Activated T-helper 1 cell treated with anti-CD3 and anti-CD28 coated beads, Interleukin-12 subunit alpha, Interleukin-12 subunit beta, Interleukin-2, Interleukin-4 antibody, amounts not matched to agents 30 ng/mL and 10 ng/mL and 1 ng/mL, durations not matched to agents 14 hours and 24 hours and 36 hours (primary cell): ENCODE data around the gene MRM3. TPM values are rescaled to one million over a fixed set of nuclear protein-coding genes. Genes with fewer than 3 reads are reported as not detected.
A peak's percentile ranks its signal among the peaks of the same experiment; 100 is the strongest.

Experiments
- DNase-seq: peaks from one replicate; pipeline ENCODE4 v3.0.0; 2021; ENCODE audit warnings: low spot score
- H3K27ac Mint-ChIP-seq: one replicate; pipeline ENCODE4 v1.8.0; 2021; ENCODE audit warnings: mild to moderate bottlenecking, mixed read lengths
- H3K27me3 Mint-ChIP-seq: one replicate; pipeline ENCODE4 v1.8.0; 2022; ENCODE audit warnings: mild to moderate bottlenecking, moderate library complexity, mixed read lengths; ENCODE audit not compliant: insufficient read depth
- H3K36me3 Mint-ChIP-seq: one replicate; pipeline ENCODE4 v1.8.0; 2021; ENCODE audit warnings: low read depth, mixed read lengths
- H3K4me1 Mint-ChIP-seq: one replicate; pipeline ENCODE4 v1.8.0; 2021; ENCODE audit warnings: low read depth, mixed read lengths
- H3K4me3 Mint-ChIP-seq: one replicate; pipeline ENCODE4 v1.8.0; 2021; ENCODE audit warnings: mild to moderate bottlenecking, moderate library complexity, mixed read lengths
- H3K9me3 Mint-ChIP-seq: one replicate; pipeline ENCODE4 v1.8.0; 2021; ENCODE audit warnings: mixed read lengths
- intact Hi-C: fragments of 100-400 bp; cut with micrococcal nuclease; formaldehyde crosslinking; loops from one replicate; pipeline ENCODE4 v1.15.1; 2024
- total RNA-seq: library from RNA; stranded (reverse); gene quantifications from 2 replicates; pipeline ENCODE4 v1.2.3, GENCODE V29; 2022

The MRM3 gene, protein sequence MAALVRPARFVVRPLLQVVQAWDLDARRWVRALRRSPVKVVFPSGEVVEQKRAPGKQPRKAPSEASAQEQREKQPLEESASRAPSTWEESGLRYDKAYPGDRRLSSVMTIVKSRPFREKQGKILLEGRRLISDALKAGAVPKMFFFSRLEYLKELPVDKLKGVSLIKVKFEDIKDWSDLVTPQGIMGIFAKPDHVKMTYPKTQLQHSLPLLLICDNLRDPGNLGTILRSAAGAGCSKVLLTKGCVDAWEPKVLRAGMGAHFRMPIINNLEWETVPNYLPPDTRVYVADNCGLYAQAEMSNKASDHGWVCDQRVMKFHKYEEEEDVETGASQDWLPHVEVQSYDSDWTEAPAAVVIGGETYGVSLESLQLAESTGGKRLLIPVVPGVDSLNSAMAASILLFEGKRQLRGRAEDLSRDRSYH
- total RNA-seq, result 31.7 and 32.0 TPM in 2 replicates

DNA sequence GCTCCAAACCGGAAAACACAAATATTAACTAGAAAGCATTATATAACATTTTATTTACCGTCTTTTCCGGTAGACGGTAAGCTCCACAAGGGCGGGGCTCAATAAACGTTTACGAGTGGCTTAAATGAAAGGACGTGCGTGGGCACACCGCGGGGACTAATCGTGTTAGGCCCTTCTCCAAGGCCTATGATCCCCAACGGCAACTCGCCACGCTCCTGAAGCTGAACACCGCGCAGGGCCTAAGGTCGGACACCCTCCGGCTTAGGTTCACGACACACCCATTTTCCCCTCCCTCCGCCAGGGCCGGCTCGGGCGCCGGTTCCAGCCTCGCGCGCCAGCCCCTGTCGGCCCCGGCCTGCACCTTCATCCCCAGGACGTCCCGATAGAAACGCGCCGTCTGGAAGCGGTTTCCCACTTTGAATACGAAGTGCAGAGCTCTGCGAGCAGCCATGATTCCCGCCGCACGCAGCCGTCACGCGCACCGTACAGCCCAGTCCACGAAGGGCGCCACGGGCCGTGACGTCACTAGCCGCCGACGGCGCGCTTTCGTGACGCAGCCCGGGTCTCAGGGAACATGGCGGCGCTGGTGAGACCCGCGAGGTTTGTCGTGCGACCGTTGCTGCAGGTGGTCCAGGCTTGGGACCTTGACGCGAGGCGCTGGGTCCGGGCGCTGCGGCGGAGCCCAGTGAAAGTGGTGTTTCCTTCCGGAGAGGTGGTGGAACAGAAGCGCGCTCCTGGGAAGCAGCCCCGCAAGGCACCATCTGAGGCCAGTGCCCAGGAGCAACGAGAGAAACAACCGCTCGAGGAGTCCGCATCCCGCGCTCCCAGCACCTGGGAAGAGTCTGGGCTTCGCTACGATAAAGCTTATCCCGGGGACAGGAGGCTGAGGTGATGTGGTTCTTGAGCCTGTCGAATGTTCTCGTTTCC is at the start of gene MRM3, which contains the start of gene GLOD4:
MRM3 (plus strand) TSS at position 549 of the 927 bp plus-strand sequence; CDS start at position 575, 26 bp downstream.
GLOD4 (minus strand) TSS at position 476 of the 927 bp plus-strand sequence; CDS start at position 451, 25 bp downstream.
- peak; percentile 94 for DNase-seq
- Mint-ChIP-seq H3K27me3 (no peaks in the 10 kb centered on the region), H3K4me1 (peaks cover 37% of the 10 kb centered on the region), H3K27ac (peak within 1 kb of the TSS; percentile 97), H3K4me3 (peak within 1 kb of the TSS; percentile 97), H3K36me3 (peaks cover 30% of the 10 kb centered on the region), H3K9me3 (no peaks in the 10 kb centered on the region)
- intact Hi-C loops, result loop anchor here (1.0 to 5.0 kb wide), 7 partner anchors 9 to 371 kb away; partner anchors contain the start of genes GEMIN4, TLCD3A and VPS53

DNA sequence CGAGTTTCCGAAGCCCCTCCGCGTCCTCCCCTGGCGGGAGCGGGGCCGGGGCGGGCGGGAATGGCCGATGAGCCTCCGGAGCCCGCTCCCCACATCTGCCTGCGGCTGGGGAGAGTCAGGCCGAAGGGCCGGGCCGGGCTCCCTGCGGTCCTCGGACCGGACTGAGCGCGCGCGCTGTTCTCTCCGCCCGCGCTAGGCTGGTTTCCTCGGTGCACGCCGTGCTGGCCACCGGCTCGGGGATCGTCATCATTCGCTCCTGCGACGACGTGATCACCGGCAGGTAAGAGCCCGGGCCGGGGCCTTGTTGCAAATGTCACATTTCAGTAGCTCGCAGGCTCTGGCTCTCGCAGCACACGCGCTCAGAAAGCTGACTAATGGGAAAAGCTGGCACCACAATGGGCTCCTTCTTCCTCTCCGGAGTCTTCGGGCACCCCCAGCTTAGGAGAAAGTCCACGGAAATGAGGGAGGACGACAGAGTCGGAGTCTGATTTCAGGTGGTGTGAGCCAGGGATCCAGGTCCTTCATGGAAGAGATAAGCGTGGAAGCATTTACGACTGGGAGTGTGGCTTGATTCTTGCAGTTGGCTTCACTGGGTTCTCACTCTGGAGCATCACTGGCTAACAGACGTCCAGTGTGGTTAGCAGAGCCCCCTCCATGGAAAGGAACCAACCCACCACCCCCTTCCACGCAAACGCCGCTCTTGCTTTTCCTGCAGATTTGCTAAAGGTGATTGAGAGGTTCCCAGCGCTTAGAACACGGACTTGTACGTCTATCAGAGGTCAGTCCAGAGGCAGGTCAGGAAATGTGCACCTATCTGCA is 49.0 kb upstream of the MRM3 start:
- H3K4me3 Mint-ChIP-seq, result peak overlapping the region; percentile 90
- H3K4me1 Mint-ChIP-seq, result peaks cover 28% of the 10 kb centered on the region
- H3K27ac Mint-ChIP-seq, result peak overlapping the region; percentile 95
- H3K9me3 Mint-ChIP-seq, result no peaks in the 10 kb centered on the region
- H3K27me3 Mint-ChIP-seq, result peaks cover 3% of the 10 kb centered on the region
- peak; percentile 20 for DNase-seq
- peaks cover 23% of the 10 kb centered on the region for H3K36me3 Mint-ChIP-seq
- intact Hi-C loops, result loop anchor here (1.0 kb wide), 4 partner anchors 7 to 48 kb away; partner anchors contain the start of genes GEMIN4 and VPS53

DNA sequence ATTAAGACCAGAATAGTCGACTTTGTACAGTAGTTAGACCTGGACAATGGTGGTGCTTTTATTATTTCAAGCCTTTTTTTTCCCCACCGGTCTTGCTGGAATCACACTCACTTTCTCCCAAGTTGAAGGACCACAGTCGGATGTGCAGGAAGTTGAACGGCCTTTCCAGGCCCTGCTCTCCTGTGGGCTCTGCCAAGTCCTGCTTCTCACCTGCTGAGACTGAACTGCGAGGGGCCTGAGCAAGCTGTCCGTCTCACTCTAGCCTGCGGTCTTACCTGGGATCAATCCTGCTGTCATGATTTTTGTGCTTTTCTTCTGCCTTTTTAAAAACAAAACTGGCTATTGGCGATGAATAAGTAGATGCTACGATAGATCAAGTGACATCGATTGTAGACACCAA is 48.4 kb upstream of the MRM3 start:
- Mint-ChIP-seq H3K9me3 (no peaks in the 10 kb centered on the region), H3K36me3 (peaks cover 27% of the 10 kb centered on the region), H3K4me3 (peak overlapping the region; percentile 90), H3K27me3 (peaks cover 2% of the 10 kb centered on the region), H3K27ac (peak overlapping the region; percentile 95), H3K4me1 (peaks cover 28% of the 10 kb centered on the region)
- no peak for DNase-seq
- intact Hi-C loops, result loop anchor here (1.0 kb wide), 1 partner anchor 19 kb away; the partner anchor contains the start of gene GEMIN4

DNA sequence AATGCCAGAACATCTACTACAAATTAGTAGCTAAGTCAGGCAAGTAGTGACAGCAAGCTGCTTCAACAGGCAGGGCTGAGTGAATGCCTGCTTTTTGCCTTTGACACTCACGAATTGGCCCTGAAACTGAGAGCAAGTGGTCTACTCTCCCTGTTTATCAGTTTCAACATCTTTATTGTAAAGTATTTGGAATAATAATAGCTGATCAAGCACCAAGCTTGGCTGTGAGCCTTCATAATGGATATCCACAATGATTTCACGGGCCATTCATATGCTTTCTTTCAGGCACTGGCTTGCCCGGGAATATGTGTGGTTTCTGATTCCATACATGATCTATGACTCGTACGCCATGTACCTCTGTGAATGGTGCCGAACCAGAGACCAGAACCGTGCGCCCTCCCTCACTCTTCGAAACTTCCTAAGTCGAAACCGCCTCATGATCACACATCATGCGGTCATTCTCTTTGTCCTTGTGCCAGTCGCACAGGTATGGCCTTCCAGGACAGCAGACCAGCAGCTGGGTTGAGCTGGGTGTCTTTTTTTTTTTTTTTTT is 44.5 kb upstream of the MRM3 start:
- no peak for DNase-seq
- Mint-ChIP-seq H3K4me1 (peaks cover 31% of the 10 kb centered on the region), H3K36me3 (peaks cover 51% of the 10 kb centered on the region), H3K9me3 (no peaks in the 10 kb centered on the region), H3K27ac (no peak overlapping the region), H3K4me3 (no peak overlapping the region), H3K27me3 (no peaks in the 10 kb centered on the region)
- intact Hi-C loops, result no loop called here

DNA sequence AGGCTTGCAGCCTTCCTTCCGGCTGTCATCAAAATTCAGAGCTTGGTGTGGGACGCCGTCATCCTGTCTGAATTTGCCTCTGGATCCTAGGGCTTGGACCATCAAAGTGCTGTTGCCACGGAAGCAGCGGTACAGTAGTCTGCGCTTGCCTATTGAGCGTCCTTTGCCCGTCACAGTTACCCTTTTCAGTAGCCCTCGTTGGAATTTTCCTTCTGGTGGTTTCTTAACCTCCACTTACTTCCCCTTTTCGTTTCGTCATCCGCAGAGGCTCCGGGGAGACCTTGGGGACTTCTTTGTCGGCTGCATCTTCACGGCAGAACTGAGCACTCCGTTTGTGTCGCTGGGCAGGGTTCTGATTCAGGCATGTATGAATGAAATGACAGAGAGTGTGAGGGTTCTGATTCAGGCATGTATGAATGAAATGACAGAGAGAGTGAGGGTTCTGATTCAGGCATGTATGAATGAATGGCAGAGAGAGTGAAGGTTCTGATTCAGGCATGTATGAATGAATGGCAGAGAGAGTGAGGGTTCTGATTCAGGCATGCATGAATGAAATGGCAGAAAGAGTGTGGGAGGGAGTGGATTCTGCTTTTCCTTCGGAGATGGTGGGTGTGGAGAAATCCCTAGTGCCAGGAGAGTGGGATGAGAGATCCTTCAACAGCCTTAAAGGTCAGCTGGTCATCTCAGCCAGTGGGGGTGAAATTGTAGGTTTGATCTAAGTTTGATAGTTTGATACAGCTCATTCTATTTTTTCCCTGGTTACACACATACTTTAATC is 41.7 kb upstream of the MRM3 start:
- intact Hi-C loops, result loop anchor here (1.0 kb wide), 2 partner anchors 8 to 12 kb away; partner anchors contain the start of genes GEMIN4 and TLCD3A
- Mint-ChIP-seq H3K4me1 (peaks cover 15% of the 10 kb centered on the region), H3K36me3 (peaks cover 51% of the 10 kb centered on the region)

DNA sequence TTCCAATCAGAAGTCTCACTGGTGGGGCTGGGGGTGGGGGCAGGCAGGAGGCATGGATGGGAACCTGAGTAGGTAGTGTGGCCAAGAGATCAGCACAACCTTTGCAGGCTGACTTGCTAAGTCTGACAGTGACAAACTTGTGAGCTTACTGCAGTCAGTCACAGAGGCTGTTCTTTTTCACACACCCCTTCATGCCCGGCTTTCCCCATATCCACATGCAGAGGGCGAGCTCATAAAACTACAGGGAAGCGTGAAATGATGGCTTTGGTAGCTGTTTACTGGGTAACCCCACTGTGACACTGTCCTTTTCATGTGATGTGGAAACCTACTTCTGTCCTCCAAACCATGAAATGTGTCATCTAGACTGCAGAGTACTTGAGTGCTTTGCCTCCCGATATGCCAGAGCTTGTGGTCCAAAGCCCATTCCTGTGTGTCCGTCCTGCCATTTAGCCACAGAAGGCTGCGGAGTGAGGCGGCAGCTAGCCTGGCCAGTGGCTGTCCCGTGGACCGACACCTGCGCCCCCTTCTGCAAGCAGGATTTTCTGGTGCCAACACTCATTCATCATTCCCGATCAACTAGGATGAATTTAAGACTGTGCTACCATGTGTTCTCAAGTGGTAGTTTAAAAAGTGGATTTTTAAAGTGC is 39.9 kb upstream of the MRM3 start:
- H3K9me3 Mint-ChIP-seq, result no peaks in the 10 kb centered on the region
- DNase-seq, result no peak
- intact Hi-C loops, result no loop called here
- H3K27me3 Mint-ChIP-seq, result no peaks in the 10 kb centered on the region
- peaks cover 15% of the 10 kb centered on the region for H3K4me1 Mint-ChIP-seq
- H3K36me3 Mint-ChIP-seq, result peaks cover 52% of the 10 kb centered on the region
- no peak overlapping the region for H3K4me3 Mint-ChIP-seq
- H3K27ac Mint-ChIP-seq, result no peak overlapping the region

More for the DNA sequence above, 41.7 kb upstream of the MRM3 start:
- no peaks in the 10 kb centered on the region for H3K27me3 Mint-ChIP-seq
- DNase-seq, result peak; percentile 11
- H3K27ac Mint-ChIP-seq, result peak overlapping the region; percentile 64
- no peaks in the 10 kb centered on the region for H3K9me3 Mint-ChIP-seq
- H3K4me3 Mint-ChIP-seq, result peak overlapping the region; percentile 12

DNA sequence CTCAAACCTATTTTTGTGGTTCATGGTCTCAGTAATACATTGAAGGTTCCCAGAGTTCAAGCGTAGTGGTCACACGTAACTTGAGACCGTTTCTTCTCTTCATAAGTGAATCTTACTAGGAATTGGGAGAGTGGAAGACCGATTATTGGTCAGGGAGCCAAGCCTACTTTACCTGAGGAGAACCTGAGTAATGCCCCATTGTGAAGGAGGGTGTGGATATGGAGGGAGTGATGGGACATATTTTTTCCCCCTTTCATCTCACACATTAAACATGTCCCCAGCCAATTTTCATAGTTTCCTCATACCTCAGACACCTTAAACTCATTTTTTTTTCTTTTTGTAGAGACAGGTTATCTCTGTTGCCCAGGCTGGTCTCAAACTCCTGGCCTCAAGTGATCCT is 39.0 kb upstream of the MRM3 start:
- H3K27me3 Mint-ChIP-seq, result no peaks in the 10 kb centered on the region
- DNase-seq, result no peak
- peaks cover 57% of the 10 kb centered on the region for H3K36me3 Mint-ChIP-seq
- H3K4me1 Mint-ChIP-seq, result peaks cover 19% of the 10 kb centered on the region
- no peak overlapping the region for H3K27ac Mint-ChIP-seq
- intact Hi-C loops, result no loop called here
- H3K4me3 Mint-ChIP-seq, result no peak overlapping the region
- no peaks in the 10 kb centered on the region for H3K9me3 Mint-ChIP-seq

DNA sequence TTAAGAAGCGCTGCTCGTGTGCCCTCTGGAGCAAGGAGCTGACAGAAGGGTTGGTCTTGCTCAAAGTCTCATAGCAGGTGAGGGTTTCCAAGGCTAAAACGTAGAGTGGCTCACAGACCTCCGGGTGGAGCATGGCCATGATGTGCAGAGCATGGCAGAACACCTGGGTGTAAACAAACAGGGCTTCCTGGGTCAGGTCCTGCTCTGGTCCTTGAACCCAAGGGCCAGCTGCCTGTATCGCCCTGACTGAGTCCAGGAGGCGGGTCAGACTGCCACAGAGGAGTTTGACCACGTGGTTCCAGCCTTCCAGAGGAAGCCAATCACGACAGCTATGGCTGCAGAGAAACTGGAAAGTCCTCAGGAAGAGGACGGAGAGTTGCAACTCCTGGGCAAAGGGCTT is 37.2 kb upstream of the MRM3 start:
- Mint-ChIP-seq H3K9me3 (no peaks in the 10 kb centered on the region), H3K27ac (no peak overlapping the region), H3K27me3 (no peaks in the 10 kb centered on the region), H3K4me1 (peaks cover 26% of the 10 kb centered on the region), H3K4me3 (no peak overlapping the region), H3K36me3 (peaks cover 64% of the 10 kb centered on the region)
- intact Hi-C loops, result no loop called here
- no peak for DNase-seq

DNA sequence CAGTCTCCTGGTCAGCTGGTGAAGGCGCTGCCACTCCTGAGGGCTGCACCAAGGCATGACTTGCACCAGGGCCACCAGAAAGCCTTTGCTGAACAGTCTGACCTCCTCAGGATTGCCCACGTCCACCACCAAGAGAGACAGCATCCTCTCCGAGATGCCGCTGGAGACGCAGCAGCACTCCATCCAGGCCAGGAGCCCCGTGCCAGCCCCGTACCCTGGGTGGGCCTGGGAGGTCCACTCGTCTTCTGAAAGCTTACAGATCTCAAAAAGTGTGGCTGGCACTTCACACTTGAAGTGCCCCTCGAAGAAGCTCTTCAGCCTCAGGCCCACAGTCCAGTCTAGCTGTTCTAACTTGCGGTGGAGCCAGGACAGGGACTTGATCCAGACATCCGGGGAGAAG is 36.7 kb upstream of the MRM3 start:
- Mint-ChIP-seq H3K9me3 (no peaks in the 10 kb centered on the region), H3K4me3 (no peak overlapping the region), H3K27me3 (no peaks in the 10 kb centered on the region), H3K27ac (no peak overlapping the region), H3K36me3 (peaks cover 64% of the 10 kb centered on the region), H3K4me1 (peaks cover 27% of the 10 kb centered on the region)
- DNase-seq, result no peak
- intact Hi-C loops, result no loop called here

DNA sequence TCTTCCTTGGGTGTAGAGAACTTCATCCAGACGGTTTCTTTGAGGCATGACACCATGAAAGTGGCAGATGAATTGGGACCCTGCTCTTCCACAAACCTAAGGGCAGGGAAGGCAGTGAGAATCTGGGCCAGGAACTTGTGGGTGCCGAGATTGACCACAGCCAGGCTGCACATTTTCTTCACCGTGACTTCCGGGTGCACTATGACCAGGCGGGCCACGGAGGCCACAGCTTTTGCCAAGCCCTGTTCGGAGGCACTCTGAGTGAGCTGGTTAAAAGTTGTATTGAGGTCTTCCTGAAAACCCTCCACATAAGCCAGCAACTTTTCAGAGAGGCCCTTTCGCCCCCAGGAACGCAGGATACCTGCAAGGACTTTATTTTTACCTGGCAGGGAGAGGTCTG is 36.0 kb upstream of the MRM3 start:
- Mint-ChIP-seq H3K4me3 (no peak overlapping the region), H3K27me3 (no peaks in the 10 kb centered on the region), H3K36me3 (peaks cover 62% of the 10 kb centered on the region), H3K4me1 (peaks cover 27% of the 10 kb centered on the region), H3K27ac (no peak overlapping the region), H3K9me3 (no peaks in the 10 kb centered on the region)
- intact Hi-C loops, result no loop called here
- DNase-seq, result no peak
